Ishikawa (cell line): Measurements from ENCODE around the gene SDR9C7.
A peak's percentile ranks its signal among the peaks of the same experiment; 100 is the strongest.

Source experiments
- CEBPB ChIP-seq: IDR thresholded peaks from 2 replicates; pipeline ENCODE4 v1.6.1; 2012
- CREB1 ChIP-seq: IDR thresholded peaks from 2 replicates; pipeline ENCODE4 v1.6.1; 2012; ENCODE audit warnings: low read depth
- EGR1 ChIP-seq: IDR thresholded peaks from 2 replicates; pipeline ENCODE4 v1.6.1; 2012
- EP300 ChIP-seq: IDR thresholded peaks from 2 replicates; pipeline ENCODE4 v1.6.1; 2012; ENCODE audit warnings: borderline replicate concordance
- FOXM1 ChIP-seq: IDR thresholded peaks from 2 replicates; pipeline ENCODE4 v1.6.1; 2012; ENCODE audit warnings: low read depth, borderline replicate concordance
- MAX ChIP-seq: IDR thresholded peaks from 2 replicates; pipeline ENCODE4 v1.6.1; 2012
- NFIC ChIP-seq: IDR thresholded peaks from 2 replicates; pipeline ENCODE4 v1.6.1; 2012
- RAD21 ChIP-seq: IDR thresholded peaks from 2 replicates; pipeline ENCODE4 v1.6.1; 2012; ENCODE audit warnings: low read depth
- REST ChIP-seq: IDR thresholded peaks from 2 replicates; pipeline ENCODE4 v1.6.1; 2012; ENCODE audit warnings: low read depth, mild to moderate bottlenecking
- TAF1 ChIP-seq: IDR thresholded peaks from 2 replicates; pipeline ENCODE4 v1.6.1; 2012; ENCODE audit warnings: low read depth, mild to moderate bottlenecking
- TCF12 ChIP-seq: IDR thresholded peaks from 2 replicates; pipeline ENCODE4 v1.6.1; 2012; ENCODE audit warnings: low read depth
- TEAD4 ChIP-seq: IDR thresholded peaks from 2 replicates; pipeline ENCODE4 v1.6.1; 2012
- USF1 ChIP-seq: IDR thresholded peaks from 2 replicates; pipeline ENCODE4 v1.6.1; 2012
- YY1 ChIP-seq: IDR thresholded peaks from 2 replicates; pipeline ENCODE4 v1.6.1; 2012; ENCODE audit warnings: low read depth
- ZBTB7A ChIP-seq: IDR thresholded peaks from 2 replicates; pipeline ENCODE4 v1.6.1; 2012; ENCODE audit warnings: low read depth

The SDR9C7 gene

GRCh38 chr12:56914724-56915123, 19.5 kb downstream of the SDR9C7 start:
- no peak for TF ChIP-seq MAX
- TF ChIP-seq ZBTB7A = no peak
- TF ChIP-seq YY1 = no peak
- TF ChIP-seq TEAD4 = no peak
- no peak for TF ChIP-seq RAD21
- no peak for TF ChIP-seq TCF12
- no peak for TF ChIP-seq REST
- TF ChIP-seq CEBPB = no peak
- no peak for TF ChIP-seq USF1
- TF ChIP-seq TAF1 = no peak

- TF ChIP-seq TEAD4 = no peak
- no peak for TF ChIP-seq RAD21
- TF ChIP-seq REST = no peak
- TF ChIP-seq CEBPB = no peak
- no peak for TF ChIP-seq TAF1
- no peak for TF ChIP-seq ZBTB7A
- no peak for TF ChIP-seq TCF12
- no peak for TF ChIP-seq EGR1
- no peak for TF ChIP-seq FOXM1
- no peak for TF ChIP-seq EP300
- TF ChIP-seq YY1 = no peak
- no peak for TF ChIP-seq USF1
- no peak for TF ChIP-seq MAX
- TF ChIP-seq CREB1 = no peak
- no peak for TF ChIP-seq NFIC
These were observed 20.0 kb downstream of the SDR9C7 start for GRCh38 chr12:56914256-56914655.

- TF ChIP-seq MAX (no peak), TEAD4 (no peak)
These were observed 26.1 kb downstream of the SDR9C7 start for GRCh38 chr12:56908136-56908535.

GRCh38 chr12:56905852-56906251, 28.4 kb downstream of the SDR9C7 start:
- TF ChIP-seq RAD21 (no peak), FOXM1 (no peak), NFIC (no peak), EGR1 (no peak), ZBTB7A (no peak), EP300 (no peak), TEAD4 (no peak), YY1 (no peak), CEBPB (no peak), CREB1 (no peak)

GRCh38 chr12:56903374-56903773, 30.8 kb downstream of the SDR9C7 start:
- TF ChIP-seq EGR1 = no peak
- TF ChIP-seq YY1 = no peak
- no peak for TF ChIP-seq REST
- TF ChIP-seq NFIC = no peak

- 0 out of 2 replicates have a peak, but pooled peaks have one; percentile 20 for TF ChIP-seq MAX
- no peak for TF ChIP-seq TEAD4
These were observed 33.6 kb downstream of the SDR9C7 start for GRCh38 chr12:56900583-56900982.
